Stomach smooth muscle (tissue), 2 donors: ENCODE measurements around the gene GAPT.

Source experiments
- H3K27ac ChIP-seq: one replicate; pipeline ENCODE4 v1.7.0; 2013; ENCODE audit warnings: mild to moderate bottlenecking, low read length, inconsistent platforms
- H3K27me3 ChIP-seq, 2 donors: one replicate each; pipeline ENCODE4 v1.7.0; 2013; ENCODE audit warnings: low read length in 2 of 2; ENCODE audit not compliant: insufficient read depth in 2 of 2, control insufficient read depth in 1 of 2
- H3K36me3 ChIP-seq, 2 donors: one replicate each; pipeline ENCODE4 v1.7.0; 2013; ENCODE audit warnings: low read length in 2 of 2; ENCODE audit not compliant: control insufficient read depth in 2 of 2, insufficient read depth in 2 of 2
- H3K4me1 ChIP-seq: one replicate; pipeline ENCODE4 v1.7.0; 2013; ENCODE audit warnings: low read length; ENCODE audit not compliant: control insufficient read depth, insufficient read depth
- H3K4me3 ChIP-seq, 2 donors: one replicate each; pipeline ENCODE4 v1.7.0; 2013; ENCODE audit warnings: low read length in 2 of 2
- H3K9ac ChIP-seq, 2 donors: one replicate each; pipeline ENCODE4 v1.7.0; 2013; ENCODE audit warnings: low read length in 2 of 2, mild to moderate bottlenecking in 1 of 2
- H3K9me3 ChIP-seq, 2 donors: one replicate each; pipeline ENCODE4 v1.7.0; 2013; ENCODE audit warnings: low read length in 2 of 2; ENCODE audit not compliant: control insufficient read depth in 2 of 2
- donor health status: healthy.
- donor health status: Pancreatic carcinoma.

GAPT gene

GRCh38 chr5:58462154-58462553, 29.1 kb upstream of the GAPT start:
- Histone ChIP-seq H3K27ac (no peak overlapping the region), H3K9ac (no peak overlapping the region), H3K36me3 (peaks cover 0 to 5% of the 10 kb centered on the region in 2 donors), H3K9me3 (no peaks in the 10 kb centered on the region), H3K4me1 (peaks cover 5% of the 10 kb centered on the region), H3K27me3 (no peaks in the 10 kb centered on the region), H3K4me3 (no peak overlapping the region)

- Histone ChIP-seq H3K9me3 (no peaks in the 10 kb centered on the region), H3K27me3 (no peaks in the 10 kb centered on the region), H3K27ac (no peak overlapping the region), H3K9ac (no peak overlapping the region), H3K4me1 (peaks cover 5% of the 10 kb centered on the region), H3K4me3 (no peak overlapping the region), H3K36me3 (no peaks in the 10 kb centered on the region)
Measured at GRCh38 chr5:58462623-58463230, 28.5 kb upstream of the GAPT start.

GRCh38 chr5:58466939-58467338, 24.3 kb upstream of the GAPT start:
- no peaks in the 10 kb centered on the region for H3K36me3 ChIP-seq
- no peak overlapping the region for H3K4me3 ChIP-seq
- no peaks in the 10 kb centered on the region for H3K4me1 ChIP-seq
- H3K27me3 ChIP-seq: no peaks in the 10 kb centered on the region
- no peak overlapping the region for H3K27ac ChIP-seq
- no peaks in the 10 kb centered on the region for H3K9me3 ChIP-seq
- no peak overlapping the region for H3K9ac ChIP-seq

- Histone ChIP-seq H3K36me3 (no peaks in the 10 kb centered on the region), H3K9ac (no peak overlapping the region), H3K27ac (no peak overlapping the region), H3K27me3 (no peaks in the 10 kb centered on the region), H3K9me3 (no peaks in the 10 kb centered on the region), H3K4me3 (no peak overlapping the region), H3K4me1 (no peaks in the 10 kb centered on the region)
Measured at GRCh38 chr5:58469896-58470295, 21.3 kb upstream of the GAPT start.

GRCh38 chr5:58475404-58475803, 15.8 kb upstream of the GAPT start:
- Histone ChIP-seq H3K36me3 (no peaks in the 10 kb centered on the region), H3K4me3 (no peak overlapping the region), H3K27me3 (peaks cover 0 to 2% of the 10 kb centered on the region in 2 donors), H3K9me3 (no peaks in the 10 kb centered on the region), H3K4me1 (no peaks in the 10 kb centered on the region), H3K27ac (no peak overlapping the region), H3K9ac (no peak overlapping the region)

- Histone ChIP-seq H3K27ac (no peak overlapping the region), H3K27me3 (peaks cover 0 to 2% of the 10 kb centered on the region in 2 donors), H3K4me3 (no peak overlapping the region), H3K9me3 (no peaks in the 10 kb centered on the region), H3K36me3 (no peaks in the 10 kb centered on the region), H3K9ac (no peak overlapping the region), H3K4me1 (no peaks in the 10 kb centered on the region)
Measured at GRCh38 chr5:58477760-58478376, 13.4 kb upstream of the GAPT start.

- Histone ChIP-seq H3K27ac (no peak overlapping the region), H3K9ac (no peak overlapping the region), H3K36me3 (no peaks in the 10 kb centered on the region), H3K4me1 (no peaks in the 10 kb centered on the region), H3K27me3 (peaks cover 0 to 2% of the 10 kb centered on the region in 2 donors), H3K9me3 (no peaks in the 10 kb centered on the region), H3K4me3 (no peak overlapping the region)
Measured at GRCh38 chr5:58481066-58481676, 10.1 kb upstream of the GAPT start.

- H3K9me3 ChIP-seq: no peaks in the 10 kb centered on the region
- no peak overlapping the region for H3K4me3 ChIP-seq
- no peaks in the 10 kb centered on the region for H3K36me3 ChIP-seq
- peaks cover 0 to 2% of the 10 kb centered on the region in 2 donors for H3K27me3 ChIP-seq
- H3K27ac ChIP-seq: no peak overlapping the region
- no peak overlapping the region for H3K9ac ChIP-seq
- H3K4me1 ChIP-seq: no peaks in the 10 kb centered on the region
Measured at GRCh38 chr5:58481828-58482227, 9.4 kb upstream of the GAPT start.

GRCh38 chr5:58482536-58482935, 8.7 kb upstream of the GAPT start:
- Histone ChIP-seq H3K4me3 (no peak overlapping the region), H3K9me3 (no peaks in the 10 kb centered on the region), H3K9ac (no peak overlapping the region), H3K4me1 (no peaks in the 10 kb centered on the region), H3K27me3 (peaks cover 0 to 2% of the 10 kb centered on the region in 2 donors), H3K27ac (no peak overlapping the region), H3K36me3 (no peaks in the 10 kb centered on the region)

- peaks cover 0 to 2% of the 10 kb centered on the region in 2 donors for H3K27me3 ChIP-seq
- no peak overlapping the region for H3K27ac ChIP-seq
- H3K36me3 ChIP-seq: no peaks in the 10 kb centered on the region
- no peak overlapping the region for H3K9ac ChIP-seq
- no peaks in the 10 kb centered on the region for H3K4me1 ChIP-seq
- no peaks in the 10 kb centered on the region for H3K9me3 ChIP-seq
- no peak overlapping the region for H3K4me3 ChIP-seq
Measured at GRCh38 chr5:58484505-58484904, 6.7 kb upstream of the GAPT start.

- Histone ChIP-seq H3K9me3 (no peaks in the 10 kb centered on the region), H3K36me3 (no peaks in the 10 kb centered on the region), H3K4me3 (no peak overlapping the region), H3K4me1 (no peaks in the 10 kb centered on the region), H3K27me3 (no peaks in the 10 kb centered on the region), H3K27ac (no peak overlapping the region), H3K9ac (no peak overlapping the region)
Measured at GRCh38 chr5:58486290-58486689, 4.9 kb upstream of the GAPT start.
